Heart left ventricle (tissue), 13 donors: Measurements from ENCODE around the gene LRMDA.

Experiments
- CTCF ChIP-seq, 12 donors: fragments of 200-600 bp; sonication (generic) in 4 of 12; IDR thresholded peaks; one replicate each; pipeline versions ENCODE4 v1.5.0 to v1.8.0; 2018 to 2022; ENCODE audit warnings: antibody characterized with exemption in 12 of 12, mild to moderate bottlenecking in 5 of 12
- POLR2A ChIP-seq, 2 donors: fragments of 450-650 bp; IDR thresholded peaks; one replicate each; pipeline ENCODE4 v1.6.1; 2017; ENCODE audit warnings: antibody characterized with exemption in 2 of 2, mild to moderate bottlenecking in 2 of 2, moderate library complexity in 2 of 2
- donor health status: ischemic (EF 13 %, LVEDD 7.1; RV severe dilation, severe dysfunction).
- donor health status: DM: no; HTN: yes; CAD: no.
- donor health status: DM: no; HTN: no; CAD: no.
- donor health status: ischemic (EF 25% LVEDD 6.9; RV normal size, moderate dysfunction).
- donor health status: ischemic (EF 25% LVEDD 5.7; RV mildly dilated, moderate dysfunction).
- donor health status: ischemic (EF 35%, LVEDD 5.7; RV mildly dilated, moderate dysfunction).
- donor health status: nonischemic (EF 11% LVEDD 7.7; RV severe dilation, severe dysfunction).
- donor health status: DM: yes; HTN: yes; CAD: no.
- donor health status: PGD.
- donor health status: ischemic (EF 29% LVEDD 5.4; RV normal size, mild dysfunction).
- donor health status: nonischemic (EF 23%, LVEDD 6.1; RV moderate dilation, normal function).

GRCh38 chr10:76298329-76298728, 866.9 kb downstream of the LRMDA start:
- TF ChIP-seq CTCF (IDR thresholded peaks at IDR 0.05) (no peak), POLR2A (IDR thresholded peaks at IDR 0.05) (no peak)
